CD4-positive, alpha-beta T cell (primary cell): ENCODE results near the gene PPP6R2. TPM values are rescaled to one million over a fixed set of nuclear protein-coding genes. Genes with fewer than 3 reads are reported as not detected.
A peak's percentile ranks its signal among the peaks of the same experiment; 100 is the strongest.

Source experiments
- ATAC-seq: fragments of 200-7000 bp; cut with Tn5 transposase; one replicate; pipeline ENCODE4 v1.10.0; 2022; ENCODE audit warnings: mild to moderate bottlenecking; ENCODE audit not compliant: poor library complexity
- CTCF ChIA-PET: fragments of 350-600 bp; sonication (Branson Sonifier 250); formaldehyde crosslinking; loops from one replicate; lab custom pipeline; 2021; ENCODE audit warnings: antibody characterized with exemption, inconsistent platforms; lab: Charles Lee
- POLR2A ChIA-PET: fragments of 350-600 bp; sonication (Branson Sonifier 250); formaldehyde crosslinking; loops from one replicate; lab custom pipeline; 2021; ENCODE audit warnings: antibody characterized with exemption, inconsistent platforms; lab: Charles Lee
- DNase-seq, 14 experiments: peaks; one replicate each; pipeline ENCODE4 v3.0.0-alpha.2; 2013 to 2020; ENCODE audit warnings: mixed read lengths in 2 of 14
- H3K27ac ChIP-seq, 2 donors: one replicate each; pipeline versions ENCODE4 v1.5.1 to v1.7.0; 2013; ENCODE audit warnings: low read length in 2 of 2, low read depth in 1 of 2, mild to moderate bottlenecking in 1 of 2
- H3K27me3 ChIP-seq, 2 experiments: 1 replicate in 1 of 2; 2 replicates in 1 of 2; pipeline versions ENCODE4 v1.6.1 to v1.7.0; 2013; ENCODE audit warnings: low read length in 2 of 2, control low read depth in 1 of 2, mild to moderate bottlenecking in 1 of 2, moderate library complexity in 1 of 2; ENCODE audit not compliant: insufficient read depth in 2 of 2, control insufficient read depth in 1 of 2
- H3K36me3 ChIP-seq: one replicate; pipeline ENCODE4 v1.6.1; 2013; ENCODE audit warnings: low read length, control low read depth; ENCODE audit not compliant: insufficient read depth
- H3K4me1 ChIP-seq: one replicate; pipeline ENCODE4 v1.6.1; 2013; ENCODE audit warnings: low read length, control low read depth; ENCODE audit not compliant: insufficient read depth
- H3K4me3 ChIP-seq: one replicate; pipeline ENCODE4 v1.5.1; 2013; ENCODE audit warnings: mild to moderate bottlenecking, low read length, moderate library complexity
- H3K9me3 ChIP-seq, 2 experiments: 1 replicate in 1 of 2; 2 replicates in 1 of 2; pipeline versions ENCODE4 v1.6.1 to v1.7.0; 2013; ENCODE audit warnings: low read length in 2 of 2, mild to moderate bottlenecking in 2 of 2, control low read depth in 1 of 2, moderate library complexity in 1 of 2; ENCODE audit not compliant: control insufficient read depth in 1 of 2, insufficient read depth in 1 of 2
- H3K27ac Mint-ChIP-seq: one replicate; pipeline ENCODE4 v1.8.0; 2020; ENCODE audit warnings: mixed read lengths
- H3K27me3 Mint-ChIP-seq: one replicate; pipeline ENCODE4 v1.8.0; 2021; ENCODE audit warnings: mixed read lengths
- H3K36me3 Mint-ChIP-seq: one replicate; pipeline ENCODE4 v1.8.0; 2021; ENCODE audit warnings: low read depth, mixed read lengths
- H3K4me1 Mint-ChIP-seq: one replicate; pipeline ENCODE4 v1.8.0; 2021; ENCODE audit warnings: low read depth, mixed read lengths
- H3K4me3 Mint-ChIP-seq: one replicate; pipeline ENCODE4 v1.8.0; 2020; ENCODE audit warnings: mild to moderate bottlenecking, mixed read lengths
- H3K9me3 Mint-ChIP-seq: one replicate; pipeline ENCODE4 v1.8.0; 2020; ENCODE audit warnings: mixed read lengths
- intact Hi-C, 2 experiments: fragments of 100-400 bp; cut with DNase I in 1 of 2; cut with micrococcal nuclease in 1 of 2; formaldehyde crosslinking; loops; one replicate each; pipeline versions ENCODE4 v1.15.1 to v1.9.0; 2023 to 2025; cut with DNase I, micrococcal nuclease
- total RNA-seq, 174 experiments: library from RNA in 2 of 174; stranded (reverse) in 2 of 174; gene quantifications; one replicate each; pipeline ENCODE4 v1.2.3 and lab custom pipeline; 2021 to 2026
- TF ChIP-seq, protein P1 (sequence below): fragments of 200-600 bp; IDR thresholded peaks from one replicate; pipeline ENCODE4 v1.8.0; 2022; ENCODE audit warnings: antibody characterized with exemption, mild to moderate bottlenecking

PPP6R2 gene
- total RNA-seq, 2 experiments from 2014 or later, result 47.1 to 48.0 TPM

DNA sequence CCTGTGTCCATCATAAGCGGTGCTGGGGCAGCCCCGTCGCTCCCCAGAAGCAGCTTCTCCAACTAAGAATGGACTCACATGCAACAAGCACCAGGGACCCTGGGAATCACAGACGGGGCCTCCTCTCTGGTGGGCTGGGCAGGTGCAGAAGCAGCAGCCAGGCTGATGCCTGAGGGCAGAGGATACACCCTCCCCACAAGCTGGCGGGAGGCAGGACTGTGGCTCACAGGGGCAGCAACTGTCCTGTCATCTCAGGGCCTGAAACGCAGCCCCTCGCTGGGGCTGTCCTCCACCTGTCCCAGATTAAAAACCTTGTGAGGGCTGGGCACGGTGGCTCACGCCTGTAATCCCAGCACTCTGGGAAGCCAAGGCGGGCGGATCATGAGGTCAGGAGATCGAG lies 134.8 kb downstream of the PPP6R2 start:
- ChIA-PET POLR2A (no interaction called here), CTCF (no interaction called here)
- Histone ChIP-seq H3K4me3 (no peak overlapping the region), H3K4me1 (peaks cover 37% of the 10 kb centered on the region), H3K9me3 (no peaks in the 10 kb centered on the region), H3K27ac (no peak overlapping the region), H3K27me3 (peaks cover 0 to 2% of the 10 kb centered on the region in 2 experiments), H3K36me3 (no peaks in the 10 kb centered on the region)
- no peaks in the 10 kb centered on the region for H3K9me3 Mint-ChIP-seq
- no peak for DNase-seq
- H3K4me3 Mint-ChIP-seq, result peak overlapping the region; percentile 76
- H3K27ac Mint-ChIP-seq, result no peak overlapping the region
- ATAC-seq, result no peak
- peaks cover 24% of the 10 kb centered on the region for H3K4me1 Mint-ChIP-seq
- intact Hi-C loops, result loop anchor here in 1 of 2 experiments (2.0 kb wide), 1 partner anchor 29 kb away; the partner anchor contains the start of gene LMF2
- no peaks in the 10 kb centered on the region for H3K27me3 Mint-ChIP-seq
- H3K36me3 Mint-ChIP-seq, result peaks cover 11% of the 10 kb centered on the region
- TF ChIP-seq, protein P1, sequence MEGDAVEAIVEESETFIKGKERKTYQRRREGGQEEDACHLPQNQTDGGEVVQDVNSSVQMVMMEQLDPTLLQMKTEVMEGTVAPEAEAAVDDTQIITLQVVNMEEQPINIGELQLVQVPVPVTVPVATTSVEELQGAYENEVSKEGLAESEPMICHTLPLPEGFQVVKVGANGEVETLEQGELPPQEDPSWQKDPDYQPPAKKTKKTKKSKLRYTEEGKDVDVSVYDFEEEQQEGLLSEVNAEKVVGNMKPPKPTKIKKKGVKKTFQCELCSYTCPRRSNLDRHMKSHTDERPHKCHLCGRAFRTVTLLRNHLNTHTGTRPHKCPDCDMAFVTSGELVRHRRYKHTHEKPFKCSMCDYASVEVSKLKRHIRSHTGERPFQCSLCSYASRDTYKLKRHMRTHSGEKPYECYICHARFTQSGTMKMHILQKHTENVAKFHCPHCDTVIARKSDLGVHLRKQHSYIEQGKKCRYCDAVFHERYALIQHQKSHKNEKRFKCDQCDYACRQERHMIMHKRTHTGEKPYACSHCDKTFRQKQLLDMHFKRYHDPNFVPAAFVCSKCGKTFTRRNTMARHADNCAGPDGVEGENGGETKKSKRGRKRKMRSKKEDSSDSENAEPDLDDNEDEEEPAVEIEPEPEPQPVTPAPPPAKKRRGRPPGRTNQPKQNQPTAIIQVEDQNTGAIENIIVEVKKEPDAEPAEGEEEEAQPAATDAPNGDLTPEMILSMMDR, result no peak

- Mint-ChIP-seq H3K4me3 (peak overlapping the region; percentile 81), H3K4me1 (peaks cover 11% of the 10 kb centered on the region), H3K27ac (peak overlapping the region; percentile 30), H3K9me3 (no peaks in the 10 kb centered on the region), H3K27me3 (no peaks in the 10 kb centered on the region), H3K36me3 (no peaks in the 10 kb centered on the region)
- H3K4me3 ChIP-seq, result no peak overlapping the region
- no peaks in the 10 kb centered on the region for H3K9me3 ChIP-seq
- intact Hi-C loops, result no loop called here
- H3K36me3 ChIP-seq, result no peaks in the 10 kb centered on the region
- ATAC-seq (no peak), DNase-seq (no peak)
- peaks cover 0 to 2% of the 10 kb centered on the region in 2 experiments for H3K27me3 ChIP-seq
- no peak overlapping the region for H3K27ac ChIP-seq
- H3K4me1 ChIP-seq, result peaks cover 24% of the 10 kb centered on the region
- ChIA-PET CTCF (interaction anchor here (1.0 to 2.4 kb wide), 4 partner anchors 18 to 83 kb away, joined by 3 to 7 read pairs (median 4); partner anchors contain the start of genes SCO2 and SYCE3), POLR2A (interaction anchor here (0.7 kb wide), 1 partner anchor 141 kb away, joined by 3 read pairs; no protein-coding TSS in a partner anchor)
- TF ChIP-seq, protein P1, result no peak
Observed at GRCh38 chr22:50479721-50480120, 136.6 kb downstream of the PPP6R2 start.

GRCh38 chr22:50481045-50481439 lies 137.9 kb downstream of the PPP6R2 start:
- DNase-seq, result no peak
- intact Hi-C loops, result no loop called here
- POLR2A ChIA-PET, result interaction anchor here (1.0 to 2.0 kb wide), 3 partner anchors 11 to 45 kb away, joined by 3 to 8 read pairs (median 5); partner anchors contain the start of genes LMF2 and NCAPH2
- no peak for ATAC-seq
- CTCF ChIA-PET, result interaction anchor here (1.0 to 2.4 kb wide), 3 partner anchors 17 to 82 kb away, joined by 3 to 7 read pairs (median 3); partner anchors contain the start of gene SYCE3
- H3K4me1 ChIP-seq, result peaks cover 16% of the 10 kb centered on the region
- Mint-ChIP-seq H3K27ac (no peak overlapping the region), H3K27me3 (no peaks in the 10 kb centered on the region), H3K4me1 (peaks cover 9% of the 10 kb centered on the region), H3K36me3 (no peaks in the 10 kb centered on the region), H3K4me3 (peak overlapping the region; percentile 81), H3K9me3 (no peaks in the 10 kb centered on the region)
- H3K27me3 ChIP-seq, result peaks cover 0 to 2% of the 10 kb centered on the region in 2 experiments
- peak overlapping the region; percentile 19 for H3K4me3 ChIP-seq
- no peak overlapping the region for H3K27ac ChIP-seq
- TF ChIP-seq, protein P1, result no peak
- H3K36me3 ChIP-seq, result no peaks in the 10 kb centered on the region
- no peaks in the 10 kb centered on the region for H3K9me3 ChIP-seq
